NB4 (cell line): Measurements from ENCODE around the gene CRYBA2.

Experiments used
- DNase-seq: peaks from one replicate; pipeline ENCODE4 v3.0.0; 2010; ENCODE audit warnings: low read depth
- H3K4me3 ChIP-seq: one replicate; pipeline ENCODE4 v1.5.1; 2011; ENCODE audit warnings: mild to moderate bottlenecking, low read depth, low read length, moderate library complexity
- CTCF ChIP-seq: IDR thresholded peaks from one replicate; pipeline ENCODE4 v1.5.1; 2012; ENCODE audit warnings: low read depth, low read length
- MAX ChIP-seq: IDR thresholded peaks from 2 replicates; pipeline ENCODE4 v1.6.1; 2011; ENCODE audit warnings: low read depth, low read length
- MYC ChIP-seq: IDR thresholded peaks from 2 replicates; pipeline ENCODE4 v1.6.1; 2011; ENCODE audit warnings: low read depth, low read length
- POLR2A ChIP-seq: IDR thresholded peaks from 2 replicates; pipeline ENCODE4 v1.6.1; 2011; ENCODE audit warnings: mild to moderate bottlenecking; ENCODE audit not compliant: insufficient read length; ENCODE audit errors: extremely low read depth

Gene CRYBA2

DNA sequence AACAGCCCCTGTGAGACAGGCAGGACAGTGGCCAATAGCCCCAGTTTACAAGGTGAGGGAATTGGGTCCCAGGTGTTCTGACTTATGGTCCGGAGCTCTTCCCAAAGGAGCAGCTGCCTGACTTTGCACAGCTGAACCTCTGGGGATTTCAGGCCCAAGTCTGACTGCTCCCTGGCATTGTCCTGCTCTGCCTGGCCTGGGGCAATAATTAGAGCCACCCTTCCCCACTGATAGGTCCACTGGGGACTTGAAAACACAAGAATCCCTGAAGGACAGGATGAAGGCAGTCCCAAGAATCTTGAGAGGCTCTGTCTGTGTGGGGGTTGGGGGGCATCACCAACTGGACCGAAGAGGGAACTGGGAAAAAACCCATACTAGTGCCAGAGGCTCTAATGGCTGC is 4.6 kb downstream of the CRYBA2 start:
- TF ChIP-seq CTCF: no peak
- TF ChIP-seq MAX: no peak
- TF ChIP-seq MYC: no peak
- TF ChIP-seq POLR2A: no peak
- no peak overlapping the region for H3K4me3 ChIP-seq
- DNase-seq: no peak

- TF ChIP-seq CTCF (no peak), MYC (no peak), MAX (no peak), POLR2A (no peak)
- no peak for DNase-seq
- no peak overlapping the region for H3K4me3 ChIP-seq
Observed at GRCh38 chr2:218988164-218988563, 5.1 kb downstream of the CRYBA2 start.

DNA sequence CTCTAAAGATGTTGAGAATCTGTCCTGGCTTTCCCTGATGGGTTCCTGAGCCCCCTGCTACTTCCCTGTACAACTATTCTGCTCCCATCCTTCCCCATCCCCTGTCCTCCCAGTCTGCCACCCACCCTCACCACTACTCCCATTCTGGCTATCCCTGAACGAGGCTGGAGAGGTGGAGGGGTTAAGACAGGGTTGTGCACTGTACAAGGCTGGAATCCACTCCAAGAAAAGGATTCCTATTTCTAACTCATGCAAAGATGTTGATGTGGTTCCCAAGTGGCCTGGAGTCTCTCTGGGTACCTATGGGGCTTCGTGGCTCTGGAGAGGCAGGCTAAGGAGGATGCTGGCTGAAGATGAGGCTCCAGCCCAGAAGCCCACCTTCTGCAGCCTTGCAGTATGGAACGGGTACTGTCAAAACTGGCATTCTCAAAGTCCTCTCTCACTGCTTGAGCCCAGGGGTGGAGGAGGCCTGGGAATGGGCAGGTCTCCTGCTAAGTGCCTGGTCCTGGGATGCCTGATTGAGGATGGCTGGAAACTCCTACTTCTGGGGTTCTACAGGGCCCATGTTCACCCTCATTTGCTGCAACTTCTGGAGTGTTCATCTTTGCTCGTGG is 7.0 kb downstream of the CRYBA2 start:
- TF ChIP-seq MAX (no peak), MYC (no peak), CTCF (no peak), POLR2A (no peak)
- DNase-seq: no peak

DNA sequence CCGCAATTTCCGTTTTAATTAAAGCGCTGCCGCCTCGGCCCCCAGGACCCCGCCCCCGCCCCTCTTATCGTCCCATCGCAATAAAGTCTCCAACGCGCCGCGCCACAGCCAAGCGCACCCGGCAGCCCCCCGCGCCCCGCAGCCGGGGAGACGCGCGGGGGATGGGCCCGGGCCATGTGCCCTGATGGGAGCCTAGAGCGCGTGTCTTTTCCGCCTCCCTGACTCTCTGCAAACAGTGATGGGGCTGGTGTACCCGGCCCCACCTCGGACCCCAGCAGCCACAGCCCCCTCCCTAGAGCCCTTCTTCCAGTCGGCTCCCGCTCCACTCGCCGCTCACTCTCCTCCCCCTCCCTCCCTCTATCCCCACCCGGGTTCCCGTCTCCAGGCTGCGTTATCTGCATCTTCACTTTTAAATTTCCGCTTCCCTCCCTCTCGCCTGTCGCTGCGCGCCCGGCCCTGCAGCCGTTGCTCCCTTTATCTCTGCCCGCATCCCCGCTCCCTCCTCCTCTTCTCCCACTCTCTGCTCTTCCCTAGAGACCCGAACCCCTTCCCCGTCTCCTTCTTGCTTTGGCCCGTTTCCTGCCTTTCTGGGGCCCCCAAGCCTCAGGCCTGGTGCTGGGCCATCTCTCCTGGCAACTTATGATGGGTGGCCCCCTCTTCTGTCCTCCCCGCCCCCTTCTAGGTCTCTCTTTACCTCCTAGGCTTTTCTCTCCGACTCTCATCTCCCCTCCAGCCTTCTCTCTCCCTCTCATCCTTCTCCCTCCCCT is 7.7 kb downstream of the CRYBA2 start:
- no peak for DNase-seq
- H3K4me3 ChIP-seq: no peak overlapping the region
- no peak for TF ChIP-seq MAX
- no peak for TF ChIP-seq MYC
- no peak for TF ChIP-seq CTCF
- TF ChIP-seq POLR2A: no peak

More for the DNA sequence above, 7.0 kb downstream of the CRYBA2 start:
- H3K4me3 ChIP-seq: no peak overlapping the region

DNA sequence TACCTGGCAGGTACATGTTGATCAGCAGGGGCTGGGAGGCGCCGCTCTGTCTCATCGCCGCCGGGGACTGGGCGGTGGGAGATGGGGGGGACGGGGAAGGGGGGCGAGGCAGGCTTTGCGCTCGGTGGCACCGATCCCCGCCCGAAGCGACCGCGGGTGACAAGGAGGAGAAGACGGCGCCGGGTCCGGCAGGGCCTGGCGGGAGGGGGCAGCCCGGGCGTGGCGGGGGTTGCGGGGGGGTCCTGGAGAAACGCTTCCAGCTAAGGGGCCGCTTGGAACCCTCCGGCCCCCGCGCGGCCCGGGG is 8.2 kb downstream of the CRYBA2 start, which contains the start of gene FEV:
Gene FEV (minus strand): TSS at position 164 of the 304 bp plus-strand sequence. CDS start 109 bp downstream, at position 55.
- H3K4me3 ChIP-seq: no peak within 1 kb of the TSS
- no peak for TF ChIP-seq CTCF
- no peak for TF ChIP-seq MAX
- TF ChIP-seq POLR2A: no peak
- TF ChIP-seq MYC: no peak
- no peak for DNase-seq
